Activated CD8-positive, alpha-beta memory T cell treated with anti-CD3 and anti-CD28 coated beads for 36 hours (primary cell): Measurements from ENCODE around the gene ACOT7. TPM values are rescaled to one million over a fixed set of nuclear protein-coding genes. Genes with fewer than 3 reads are reported as not detected.
"Not testable (repeated sequence)": the region's sequence is repeated elsewhere in the genome, so short reads cannot be mapped to it uniquely, and the experiment has no call there.

Source experiments
- CTCF ChIA-PET: fragments of 350-600 bp; sonication (Branson Sonifier 250); formaldehyde crosslinking; loops from one replicate; lab custom pipeline; 2021; ENCODE audit warnings: antibody characterized with exemption; lab: Charles Lee
- POLR2A ChIA-PET: fragments of 350-600 bp; sonication (Branson Sonifier 250); formaldehyde crosslinking; loops from one replicate; lab custom pipeline; 2021; ENCODE audit warnings: antibody characterized with exemption; lab: Charles Lee
- total RNA-seq, 2 experiments: library from RNA; stranded (reverse); gene quantifications; one replicate each; pipeline ENCODE4 v1.2.3, GENCODE V29; 2021

Gene ACOT7
- total RNA-seq, 2 experiments from 2014 or later = 97.9 to 104 TPM

DNA sequence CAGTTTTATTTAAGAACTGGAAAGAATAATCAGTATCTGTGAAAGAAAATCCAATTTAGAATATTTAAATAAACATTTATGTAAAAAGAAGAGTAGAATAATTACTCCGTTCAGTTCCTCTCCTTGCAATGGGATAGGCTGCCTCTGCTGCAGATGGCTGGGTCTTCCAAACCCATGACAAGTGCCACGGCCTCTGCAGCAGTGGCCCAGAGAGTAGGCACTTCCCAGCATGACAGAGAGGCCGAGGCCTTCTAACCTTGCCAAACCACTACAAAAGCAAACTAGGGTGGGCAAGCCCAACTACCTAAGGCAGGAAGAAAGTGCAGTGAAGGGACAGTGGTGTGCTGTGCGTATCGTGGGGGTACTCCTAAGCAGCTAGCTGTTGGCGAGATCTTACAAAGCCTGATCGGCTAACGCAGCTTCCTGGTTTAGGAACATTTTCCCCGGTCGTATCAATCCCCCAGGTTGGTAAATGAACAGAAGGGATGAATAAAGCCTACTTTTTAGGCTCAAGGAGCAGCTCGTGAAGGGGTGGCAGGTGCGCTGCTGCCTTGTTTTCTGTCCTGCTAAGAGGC lies 172.3 kb downstream of the ACOT7 start:
- CTCF ChIA-PET = interaction anchor here (0.6 kb wide), 1 partner anchor 158 kb away, joined by 5 read pairs; no protein-coding TSS in a partner anchor
- POLR2A ChIA-PET = no interaction called here

GRCh38 chr1:6220236-6220635 lies 173.3 kb downstream of the ACOT7 start:
- ChIA-PET CTCF (interaction anchor here (0.6 kb wide), 1 partner anchor 328 kb away, joined by 4 read pairs; no protein-coding TSS in a partner anchor), POLR2A (interaction anchor here (0.7 kb wide), 1 partner anchor 14 kb away, joined by 3 read pairs; the partner anchor contains the start of gene RNF207)

- CTCF ChIA-PET = interaction anchor here (0.6 to 2.5 kb wide), 3 partner anchors 10 to 329 kb away, joined by 3 to 6 read pairs (median 4); partner anchors contain the start of gene RNF207
- POLR2A ChIA-PET = not testable (repeated sequence)
Measured at GRCh38 chr1:6219641-6220040, 173.9 kb downstream of the ACOT7 start.

DNA sequence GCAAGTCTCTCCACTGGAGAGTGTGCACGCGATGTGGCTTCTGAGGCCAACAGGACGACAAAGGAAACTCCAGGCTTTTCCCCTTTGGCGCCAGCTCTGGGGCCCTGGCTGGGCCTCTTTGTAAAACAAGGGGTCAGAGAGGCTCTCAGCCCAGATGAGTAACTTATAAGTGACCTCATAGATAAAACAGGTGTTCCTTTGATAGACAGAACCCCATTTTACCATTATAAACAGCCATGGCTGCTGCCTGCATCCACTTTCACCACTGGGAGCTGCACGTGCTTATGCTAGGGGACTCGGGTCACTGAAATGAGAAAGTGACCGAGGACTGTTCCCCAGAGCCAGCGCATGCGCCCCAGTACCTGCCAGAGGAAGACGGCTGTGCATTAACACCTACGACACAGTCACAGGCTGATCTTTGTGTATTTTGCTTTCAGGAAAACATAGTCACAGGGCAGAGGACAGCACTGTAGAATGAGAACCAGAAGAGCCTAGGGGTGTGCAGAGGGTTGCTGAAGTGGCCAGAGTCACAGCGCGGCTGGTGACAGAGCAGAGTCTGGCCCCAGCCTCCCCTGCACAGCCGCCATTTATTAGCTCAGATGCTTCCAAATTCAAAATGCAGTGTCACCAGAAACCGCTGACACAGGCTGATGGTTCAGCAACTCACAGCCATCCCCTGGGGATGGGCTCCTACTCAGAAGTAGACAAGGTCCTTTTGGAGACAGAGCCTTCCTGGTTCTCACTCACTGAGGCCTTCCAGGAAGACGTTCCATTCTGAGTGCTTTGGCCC lies 175.0 kb downstream of the ACOT7 start:
- CTCF ChIA-PET = interaction anchor here (1.2 to 2.5 kb wide), 2 partner anchors 9 to 12 kb away, joined by 3 to 6 read pairs; partner anchors contain the start of gene RNF207

More for the DNA sequence above, 175.0 kb downstream of the ACOT7 start:
- POLR2A ChIA-PET = no interaction called here

Other genes with a start within 250 kb of the ACOT7 start
- under 1 TPM; 0.57 to 0.78 TPM for gene CHD5, start 213.4 kb downstream of the ACOT7 start, total RNA-seq
- gene RPL22, start 194.2 kb downstream of the ACOT7 start, total RNA-seq = 100 to 1,000 TPM; 399 to 441 TPM
- gene RNF207, start 187.6 kb downstream of the ACOT7 start, total RNA-seq = 10 to 100 TPM; 12.1 to 16.4 TPM
- 10 to 100 TPM; 74.7 to 81.5 TPM for gene ICMT, start 157.8 kb downstream of the ACOT7 start, total RNA-seq
- gene HES3, start 149.6 kb downstream of the ACOT7 start, total RNA-seq = not detected
- gene GPR153, start 132.7 kb downstream of the ACOT7 start, total RNA-seq = under 1 TPM; 0.67 to 0.73 TPM
- gene HES2, start 26.2 kb upstream of the ACOT7 start, total RNA-seq = under 1 TPM in 1 of 2 experiments, not detected in 1; 0.15 TPM
- under 1 TPM; 0.08 to 0.23 TPM for gene ESPN, start 31.0 kb upstream of the ACOT7 start, total RNA-seq
- gene TNFRSF25, start 72.4 kb upstream of the ACOT7 start, total RNA-seq = 10 to 100 TPM; 89.9 to 91.3 TPM
- gene PLEKHG5, start 97.9 kb upstream of the ACOT7 start, total RNA-seq = 1 to 10 TPM; 2.1 to 2.2 TPM
- gene NOL9, start 160.7 kb upstream of the ACOT7 start, total RNA-seq = 10 to 100 TPM; 59.1 to 59.2 TPM
- not detected for gene TAS1R1, start 161.5 kb upstream of the ACOT7 start, total RNA-seq
- 10 to 100 TPM; 28.5 to 33.5 TPM for gene ZBTB48, start 186.2 kb upstream of the ACOT7 start, total RNA-seq
- gene KLHL21, start 209.1 kb upstream of the ACOT7 start, total RNA-seq = 10 to 100 TPM; 33.7 to 35.5 TPM
- 10 to 100 TPM; 14.0 to 14.7 TPM for gene PHF13, start 220.0 kb upstream of the ACOT7 start, total RNA-seq
- gene THAP3, start 231.1 kb upstream of the ACOT7 start, total RNA-seq = 10 to 100 TPM; 22.1 to 23.1 TPM